Measurements from ENCODE around the gene PUS10. TPM values are rescaled to one million over a fixed set of nuclear protein-coding genes. Genes with fewer than 3 reads are reported as not detected.

Gene PUS10, protein sequence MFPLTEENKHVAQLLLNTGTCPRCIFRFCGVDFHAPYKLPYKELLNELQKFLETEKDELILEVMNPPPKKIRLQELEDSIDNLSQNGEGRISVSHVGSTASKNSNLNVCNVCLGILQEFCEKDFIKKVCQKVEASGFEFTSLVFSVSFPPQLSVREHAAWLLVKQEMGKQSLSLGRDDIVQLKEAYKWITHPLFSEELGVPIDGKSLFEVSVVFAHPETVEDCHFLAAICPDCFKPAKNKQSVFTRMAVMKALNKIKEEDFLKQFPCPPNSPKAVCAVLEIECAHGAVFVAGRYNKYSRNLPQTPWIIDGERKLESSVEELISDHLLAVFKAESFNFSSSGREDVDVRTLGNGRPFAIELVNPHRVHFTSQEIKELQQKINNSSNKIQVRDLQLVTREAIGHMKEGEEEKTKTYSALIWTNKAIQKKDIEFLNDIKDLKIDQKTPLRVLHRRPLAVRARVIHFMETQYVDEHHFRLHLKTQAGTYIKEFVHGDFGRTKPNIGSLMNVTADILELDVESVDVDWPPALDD
- total RNA-seq = 10 to 100 TPM in 2 of 3 donors, 1 to 10 TPM in 1; 7.3 to 14.6 (median 12.8) TPM
- long read RNA-seq, donor 1, partial matches to known transcripts = 0 of 7 reads
- long read RNA-seq, donor 1, other reads (novel, unspliced or antisense) = 6 of 7 reads
- long read RNA-seq, donor 2, partial matches to known transcripts = 0 of 4 reads
- long read RNA-seq, donor 2, other reads (novel, unspliced or antisense) = 3 of 4 reads

DNA sequence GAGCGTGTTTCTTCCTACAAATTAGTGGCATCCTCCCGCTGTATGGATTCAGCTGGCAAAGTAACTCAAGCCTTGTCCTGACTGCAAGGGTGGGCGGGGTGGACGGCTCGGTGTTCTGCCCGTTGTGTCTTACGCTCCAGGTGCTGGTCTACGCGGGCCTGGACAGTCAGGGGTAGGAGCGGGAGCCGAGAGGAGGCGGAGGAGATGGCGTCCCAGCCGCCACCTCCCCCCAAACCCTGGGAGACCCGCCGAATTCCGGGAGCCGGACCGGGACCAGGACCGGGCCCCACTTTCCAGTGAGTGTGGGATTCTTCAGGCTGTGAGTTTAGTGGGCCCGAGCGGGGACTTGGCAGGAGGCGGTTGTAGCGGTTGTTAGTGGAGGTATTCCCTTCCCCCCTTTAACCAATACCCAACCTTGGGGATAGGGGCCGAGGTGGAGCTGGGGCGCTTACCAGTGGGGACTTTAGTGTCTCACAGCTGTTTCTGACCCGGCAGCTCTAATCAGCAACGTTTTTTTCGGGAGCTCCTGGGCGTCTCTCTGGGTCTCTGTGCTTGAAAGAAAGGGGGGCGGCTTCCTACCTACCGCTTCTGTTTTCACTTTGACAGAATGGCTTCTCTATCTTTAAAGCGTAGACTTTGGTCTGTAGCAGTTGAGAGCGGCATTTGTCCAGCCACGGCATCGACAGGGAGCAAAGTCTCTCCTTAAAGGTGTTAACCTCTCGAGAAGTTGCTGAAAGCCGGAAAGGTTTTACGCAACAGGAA, at the start of gene PUS10, which contains the start of gene PEX13:
Gene PUS10, minus strand, starts transcription at position 700 of the 762 bp plus-strand sequence. CDS start 6,365 bp downstream, outside the sequence.
Gene PEX13, plus strand, starts transcription at position 165 of the 762 bp plus-strand sequence. Its CDS starts 40 bp downstream, at position 205.
- ATAC-seq = peak; percentile 83
- H3K9me3 ChIP-seq = no peaks in the 10 kb centered on the region
- intact Hi-C loops (cut with DNase I, micrococcal nuclease) = no loop called here

DNA sequence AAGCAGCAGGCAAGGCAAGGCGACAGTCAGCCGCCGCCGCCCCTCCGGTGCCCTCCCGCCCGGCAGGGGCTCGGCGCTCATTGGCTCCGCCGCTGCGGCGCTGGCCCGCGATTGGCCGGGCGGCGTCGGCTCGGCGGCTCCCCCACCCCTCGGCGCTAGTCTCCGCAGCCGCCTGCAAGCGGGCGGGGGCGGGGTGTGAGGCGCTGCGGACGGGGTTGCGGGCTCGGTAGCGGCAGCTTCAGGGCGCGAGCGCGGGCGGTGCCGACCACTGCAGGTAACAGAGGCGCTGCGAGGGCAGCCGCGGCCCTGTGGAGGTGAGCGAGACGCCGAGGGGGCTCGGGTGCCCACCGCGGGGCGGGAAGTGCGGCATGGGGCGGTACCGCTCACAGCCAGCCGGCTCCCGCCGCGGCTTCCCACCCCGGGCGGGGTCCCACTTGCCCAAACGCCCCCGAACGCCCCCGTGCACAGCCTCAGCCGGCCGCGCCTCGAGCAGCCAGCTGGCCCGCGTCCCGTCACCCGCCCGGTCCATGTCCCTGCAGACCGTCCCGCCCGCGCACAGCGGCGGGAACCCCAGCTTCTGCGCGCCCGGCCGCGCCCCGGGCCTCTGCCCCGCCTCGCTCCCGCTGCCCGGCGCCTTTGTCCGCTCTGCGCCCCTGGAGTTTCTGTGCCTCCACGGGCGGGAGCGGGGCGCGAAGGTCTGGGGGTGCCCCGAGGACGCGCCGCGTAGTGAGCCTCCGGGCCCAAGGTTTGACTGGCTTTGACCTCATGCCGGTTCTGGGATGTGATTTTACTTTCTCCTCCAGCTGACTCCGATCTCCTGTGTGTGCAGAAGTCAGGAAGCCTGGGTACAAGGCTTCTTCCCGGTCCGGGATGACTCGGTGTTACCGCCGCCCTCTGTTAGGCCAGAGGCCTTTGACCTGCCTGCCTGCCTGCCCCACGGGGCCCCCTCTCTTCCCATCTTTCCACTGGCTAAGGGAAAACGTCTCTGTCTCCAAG, 48.0 kb upstream of the PUS10 start, which contains the start of gene SANBR:
Gene SANBR, plus strand, starts transcription at position 158 of the 996 bp plus-strand sequence. CDS start 4,480 bp downstream, outside the sequence.
- TF ChIP-seq, protein P1, sequence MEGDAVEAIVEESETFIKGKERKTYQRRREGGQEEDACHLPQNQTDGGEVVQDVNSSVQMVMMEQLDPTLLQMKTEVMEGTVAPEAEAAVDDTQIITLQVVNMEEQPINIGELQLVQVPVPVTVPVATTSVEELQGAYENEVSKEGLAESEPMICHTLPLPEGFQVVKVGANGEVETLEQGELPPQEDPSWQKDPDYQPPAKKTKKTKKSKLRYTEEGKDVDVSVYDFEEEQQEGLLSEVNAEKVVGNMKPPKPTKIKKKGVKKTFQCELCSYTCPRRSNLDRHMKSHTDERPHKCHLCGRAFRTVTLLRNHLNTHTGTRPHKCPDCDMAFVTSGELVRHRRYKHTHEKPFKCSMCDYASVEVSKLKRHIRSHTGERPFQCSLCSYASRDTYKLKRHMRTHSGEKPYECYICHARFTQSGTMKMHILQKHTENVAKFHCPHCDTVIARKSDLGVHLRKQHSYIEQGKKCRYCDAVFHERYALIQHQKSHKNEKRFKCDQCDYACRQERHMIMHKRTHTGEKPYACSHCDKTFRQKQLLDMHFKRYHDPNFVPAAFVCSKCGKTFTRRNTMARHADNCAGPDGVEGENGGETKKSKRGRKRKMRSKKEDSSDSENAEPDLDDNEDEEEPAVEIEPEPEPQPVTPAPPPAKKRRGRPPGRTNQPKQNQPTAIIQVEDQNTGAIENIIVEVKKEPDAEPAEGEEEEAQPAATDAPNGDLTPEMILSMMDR (IDR thresholded peaks at IDR 0.05) = no peak
- peak; percentile 92 to 93 (median 92) for DNase-seq
- peak within 1 kb of the TSS; percentile 85 for H3K4me3 ChIP-seq
- no peaks in the 10 kb centered on the region for H3K9me3 ChIP-seq
- no peaks in the 10 kb centered on the region for H3K36me3 ChIP-seq (ENCODE audit: low read depth)
- peaks cover 5% of the 10 kb centered on the region for H3K4me1 ChIP-seq (ENCODE audit: low read depth)
- intact Hi-C loops (cut with DNase I, micrococcal nuclease) = no loop called here
- peak; percentile 99 for ATAC-seq

More for the DNA sequence above, at the start of gene PUS10, which contains the start of gene PEX13:
- Histone ChIP-seq H3K4me3 (peak within 1 kb of the TSS; percentile 62), H3K36me3 (ENCODE audit: low read depth) (no peaks in the 10 kb centered on the region), H3K4me1 (ENCODE audit: low read depth) (peaks cover 29% of the 10 kb centered on the region)
- peak; percentile 83 to 88 (median 84) for DNase-seq
- TF ChIP-seq, protein P1 (IDR thresholded peaks at IDR 0.05) = no peak

DNA sequence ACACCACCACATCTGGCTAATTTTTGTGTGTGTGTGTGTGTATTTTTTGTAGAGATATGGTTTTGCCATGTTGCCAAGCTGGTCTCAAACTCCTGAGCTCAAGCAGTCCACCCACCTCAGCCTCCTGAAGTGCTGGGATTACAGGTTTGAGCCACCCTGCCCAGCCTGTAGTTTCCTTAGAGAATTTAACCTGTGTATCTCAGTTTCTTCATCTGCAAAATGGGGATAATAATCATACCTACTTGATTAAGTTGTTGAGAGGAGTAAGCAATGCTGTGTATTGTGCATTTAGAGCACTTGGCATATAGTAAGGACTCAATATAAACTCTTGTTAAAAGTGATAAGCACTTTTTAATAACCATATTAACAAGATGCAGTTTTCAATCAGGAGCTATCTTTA, 41.3 kb upstream of the PUS10 start:
- H3K4me1 ChIP-seq (ENCODE audit: low read depth) = no peaks in the 10 kb centered on the region
- H3K9me3 ChIP-seq = no peaks in the 10 kb centered on the region
- H3K36me3 ChIP-seq (ENCODE audit: low read depth) = no peaks in the 10 kb centered on the region
- intact Hi-C loops (cut with DNase I, micrococcal nuclease) = no loop called here
- ATAC-seq (no peak), DNase-seq (no peak)
- no peak overlapping the region for H3K4me3 ChIP-seq
- TF ChIP-seq, protein P1 (IDR thresholded peaks at IDR 0.05) = no peak

DNA sequence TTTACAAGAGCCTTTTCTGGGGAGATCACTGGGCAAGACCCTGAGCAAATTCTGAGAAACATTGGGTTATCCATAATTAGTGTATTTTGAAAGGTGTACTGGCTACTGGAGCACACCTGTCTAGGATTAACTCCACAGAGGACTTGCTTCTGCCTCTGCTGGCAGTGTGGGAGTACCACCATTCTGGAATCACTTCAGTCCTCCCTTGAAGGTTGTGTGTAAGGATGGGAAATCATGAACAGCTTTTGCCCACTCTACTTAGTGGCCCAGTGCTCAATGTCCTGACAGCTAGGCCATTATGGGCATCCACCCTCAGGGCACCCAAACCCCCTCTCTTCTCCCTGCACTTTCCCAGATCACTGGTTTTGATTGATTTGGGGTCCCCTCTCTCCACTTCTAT, 39.5 kb upstream of the PUS10 start:
- DNase-seq (no peak), ATAC-seq (no peak)
- Histone ChIP-seq H3K9me3 (no peaks in the 10 kb centered on the region), H3K4me1 (ENCODE audit: low read depth) (no peaks in the 10 kb centered on the region), H3K4me3 (no peak overlapping the region), H3K36me3 (ENCODE audit: low read depth) (no peaks in the 10 kb centered on the region)
- TF ChIP-seq, protein P1 (IDR thresholded peaks at IDR 0.05) = no peak
- intact Hi-C loops (cut with DNase I, micrococcal nuclease) = no loop called here

Data from mucosa of descending colon (tissue), 3 donors.